Suppressor macrophage treated with lipopolysaccharide for 4 hours (primary cell): ENCODE measurements around the gene CREBBP.
"Not testable (repeated sequence)": the region's sequence is repeated elsewhere in the genome, so short reads cannot be mapped to it uniquely, and the experiment has no call there.

Source experiments
- DNase-seq: peaks from one replicate; pipeline ENCODE4 v3.0.0-alpha.2; 2020

Gene CREBBP

DNA sequence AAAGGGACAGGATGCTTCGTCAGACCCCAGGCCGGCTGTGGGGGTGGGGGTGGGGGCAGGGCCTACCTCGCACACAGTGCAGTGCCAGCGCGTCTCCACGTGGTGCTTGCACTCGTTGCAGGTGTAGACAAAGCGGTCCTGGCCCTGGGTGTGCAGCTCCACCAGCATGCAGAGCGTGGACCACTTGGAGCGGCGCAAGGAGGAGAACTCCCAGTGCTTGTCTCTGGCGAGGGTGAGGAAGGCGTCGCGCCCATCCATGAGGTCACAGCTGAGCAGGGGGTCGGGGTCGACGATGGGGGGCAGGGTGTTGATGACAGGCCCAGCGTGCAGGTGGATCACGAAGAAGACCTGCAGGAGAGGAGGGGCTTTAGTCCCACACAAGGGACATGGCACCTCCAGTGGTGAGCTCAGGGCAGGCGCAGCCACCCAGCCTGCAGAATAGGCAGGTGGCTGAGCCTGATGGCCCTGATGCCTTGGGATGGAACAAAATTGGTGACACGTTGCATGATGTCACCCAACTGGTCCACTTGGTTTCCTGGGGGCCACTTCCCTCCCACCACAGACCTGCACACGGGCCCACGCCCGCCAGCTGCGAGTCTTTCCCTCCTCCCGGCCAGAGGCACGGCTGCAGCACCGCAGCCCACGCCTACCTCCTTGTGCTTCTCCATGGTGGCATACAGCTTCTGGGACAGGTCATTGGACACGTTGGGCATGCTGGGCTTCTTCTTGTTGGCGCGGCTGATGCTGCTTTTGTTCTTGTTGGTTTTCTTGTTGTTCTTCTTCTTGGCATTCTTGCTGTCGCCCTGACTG, 149.2 kb downstream of the CREBBP start:
- no peak for DNase-seq

DNA sequence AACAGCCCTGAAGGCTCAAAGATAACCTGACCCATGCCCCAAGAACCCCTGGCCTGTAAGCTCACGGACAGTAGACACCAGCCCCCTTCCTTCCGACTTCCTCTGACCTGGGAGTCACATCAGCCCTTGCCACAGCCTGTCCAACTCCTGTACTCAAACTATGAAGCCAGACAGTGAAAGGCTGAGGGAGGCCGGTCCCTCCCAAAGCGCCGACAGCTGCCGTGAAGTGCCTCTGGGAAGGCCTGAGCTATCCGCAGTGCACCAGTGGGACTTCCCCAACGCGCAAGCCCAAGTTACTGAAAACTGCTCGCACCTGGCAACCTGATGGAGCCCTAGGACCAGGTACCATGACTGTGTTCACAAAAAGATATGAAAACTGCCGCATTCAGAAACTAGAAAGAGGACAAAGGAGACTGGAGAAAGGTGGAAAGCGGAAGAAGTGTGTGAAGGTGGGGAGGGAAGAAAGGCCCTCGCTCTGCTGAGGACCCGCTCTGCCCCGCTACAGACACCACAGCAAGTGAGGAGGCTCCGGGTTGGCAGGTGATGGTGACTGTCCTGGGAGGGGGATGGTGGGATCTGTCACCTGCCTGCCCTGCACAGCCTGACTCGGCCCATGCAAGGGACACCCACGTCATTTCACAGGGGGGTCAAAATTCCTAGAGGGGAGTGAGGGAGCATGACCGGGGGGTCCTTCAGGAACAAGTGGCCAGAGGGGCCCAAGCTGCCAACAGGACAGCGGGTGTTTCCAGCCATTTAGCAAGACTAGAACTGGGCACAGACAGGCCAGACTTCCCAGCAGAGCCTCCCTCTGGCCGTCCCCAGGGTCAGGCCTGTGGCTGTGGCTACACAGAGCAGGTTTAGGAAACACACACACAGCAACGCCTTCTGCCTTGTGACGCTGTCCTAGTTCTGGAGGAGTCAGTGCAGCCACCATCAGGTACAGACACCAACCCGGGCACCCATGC, 150.1 kb downstream of the CREBBP start:
- DNase-seq: no peak

DNA sequence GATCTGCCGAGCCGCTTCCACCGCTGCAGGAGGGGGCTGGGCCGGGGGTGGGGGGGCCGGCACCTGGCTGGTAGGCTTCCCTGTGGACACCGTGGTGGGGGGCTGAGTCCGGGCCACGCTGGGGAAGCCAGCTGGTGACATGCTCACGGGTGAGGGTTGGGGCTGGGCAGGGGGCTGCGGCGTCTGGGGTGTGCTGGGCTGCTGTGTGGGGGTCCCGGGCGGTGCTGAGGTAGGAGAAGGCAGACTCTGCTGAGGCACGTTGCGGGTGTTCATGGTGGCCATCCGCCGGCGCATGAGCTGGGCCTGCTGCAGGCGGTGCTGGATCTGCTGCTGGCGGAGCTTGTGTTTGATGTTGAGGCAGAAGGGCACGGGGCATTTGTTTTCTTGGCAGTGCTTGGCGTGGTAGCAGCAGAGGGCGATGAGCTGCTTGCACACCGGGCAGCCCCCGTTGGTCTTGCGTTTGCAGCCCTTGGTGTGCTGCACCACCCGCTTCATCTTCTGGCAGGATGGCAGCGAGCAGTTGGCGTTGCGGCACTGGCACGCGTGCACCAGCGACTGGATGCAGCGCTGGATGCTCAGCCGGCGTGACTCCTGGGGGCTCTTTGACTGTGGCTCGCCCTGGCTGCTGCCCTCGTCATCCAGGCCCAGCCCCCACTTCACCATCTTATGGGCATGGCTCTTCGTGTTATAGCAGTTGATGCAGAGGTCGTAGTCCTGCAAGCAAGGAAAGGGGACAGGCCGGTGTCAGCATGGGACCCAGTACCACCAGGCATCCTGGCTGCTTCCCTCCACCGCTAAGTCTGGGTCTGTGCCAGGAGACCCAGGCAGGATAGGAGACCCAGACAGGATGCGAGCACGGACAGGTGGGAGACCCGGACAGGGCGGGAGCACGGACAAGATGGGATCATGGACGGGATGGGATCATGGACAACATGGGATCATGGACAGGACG, 151.1 kb downstream of the CREBBP start:
- DNase-seq: no peak

DNA sequence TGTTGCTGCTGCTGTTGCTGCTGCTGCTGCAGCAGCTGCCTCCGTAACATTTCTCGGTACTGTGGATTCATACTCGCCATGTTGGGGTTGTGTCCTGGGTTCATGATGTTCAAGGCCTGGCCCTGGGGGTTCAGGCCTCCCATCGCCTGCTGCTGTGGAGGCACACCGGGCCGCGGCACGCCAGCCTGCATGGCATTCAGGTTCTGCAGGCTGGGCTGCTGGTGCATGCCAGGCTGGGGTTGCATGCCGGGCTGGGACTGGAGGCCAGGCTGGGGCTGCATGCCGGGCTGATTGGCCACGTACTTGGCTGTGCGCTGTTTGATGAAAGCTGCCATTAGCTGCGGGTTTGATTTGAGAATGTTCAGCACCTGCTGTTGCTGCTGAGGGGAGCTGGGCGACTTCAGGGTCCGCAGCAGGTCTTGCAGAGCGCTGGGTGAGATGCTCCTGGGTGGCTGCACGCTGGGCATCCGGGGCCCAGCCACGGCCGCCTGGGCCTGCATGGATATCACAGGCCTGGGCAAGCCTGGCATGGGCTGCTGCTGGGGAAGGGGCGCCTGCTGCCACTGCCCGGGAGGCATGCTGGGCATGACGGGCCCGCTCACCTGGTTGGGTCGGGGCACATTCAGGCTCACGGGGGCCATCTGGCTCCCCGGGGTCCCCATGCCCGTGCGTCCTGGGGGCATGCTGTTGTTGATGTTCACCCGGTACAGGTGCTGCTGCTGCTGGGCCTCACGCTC, 151.9 kb downstream of the CREBBP start:
- no peak for DNase-seq

DNA sequence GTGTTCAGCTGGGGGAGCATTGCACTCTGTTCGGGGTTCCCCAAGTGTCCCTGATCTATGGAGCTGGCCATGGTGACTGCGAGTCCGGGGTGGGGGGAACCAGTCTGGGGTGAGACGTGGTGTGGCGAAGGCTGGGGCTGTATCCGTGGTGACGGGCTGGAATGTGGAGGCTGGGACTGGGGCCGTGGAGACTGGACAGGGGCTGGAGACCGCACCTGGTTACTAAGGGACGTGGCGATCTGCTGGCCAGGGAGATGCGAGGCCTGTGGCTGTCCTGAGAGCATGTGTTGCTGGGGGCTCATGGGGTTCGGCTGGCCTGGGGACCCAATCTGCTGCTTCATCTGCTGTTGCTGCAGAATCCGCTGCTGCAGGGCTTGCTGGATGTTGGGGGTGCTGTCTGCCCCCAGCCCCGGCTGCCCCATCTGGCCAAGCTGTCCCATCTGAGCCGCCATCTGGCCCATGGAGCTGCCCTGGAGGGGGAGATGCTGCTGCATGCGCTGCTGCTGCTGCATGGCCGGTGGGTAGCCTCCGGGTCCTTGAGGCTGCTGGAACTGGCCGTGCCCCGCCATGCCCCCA, 152.6 kb downstream of the CREBBP start:
- DNase-seq: no peak

DNA sequence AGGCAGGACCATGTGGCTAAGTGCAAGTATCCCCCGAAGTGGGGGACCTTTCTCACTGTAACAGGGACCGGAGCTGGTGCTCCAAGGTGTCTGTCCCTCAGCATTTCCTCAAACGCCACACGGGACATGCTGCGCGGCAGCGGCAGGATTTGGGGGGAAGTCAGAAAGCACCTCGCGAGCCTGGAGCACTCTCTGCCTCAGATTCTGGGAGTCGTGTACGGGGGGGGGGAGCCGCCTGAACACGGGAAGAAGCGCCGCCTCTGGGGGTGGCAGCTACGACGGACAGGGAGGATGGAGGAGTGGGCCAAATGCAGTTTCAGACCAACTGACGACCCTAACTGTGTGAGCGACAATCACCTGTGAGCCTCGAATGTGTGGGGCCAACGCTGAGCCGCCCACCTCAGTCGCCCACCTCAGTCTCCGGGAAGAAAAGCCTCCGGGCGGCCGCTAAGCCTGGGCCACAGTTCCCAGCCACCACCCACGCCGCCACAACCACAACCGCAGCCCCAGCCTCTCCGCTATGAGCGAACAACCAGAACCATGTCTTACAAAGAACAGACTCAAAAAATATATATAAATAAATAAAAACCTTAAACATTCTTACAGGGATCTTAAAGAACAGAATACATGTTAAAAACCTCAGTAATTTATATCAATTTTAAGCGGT, 154.4 kb downstream of the CREBBP start:
- DNase-seq: no peak

DNA sequence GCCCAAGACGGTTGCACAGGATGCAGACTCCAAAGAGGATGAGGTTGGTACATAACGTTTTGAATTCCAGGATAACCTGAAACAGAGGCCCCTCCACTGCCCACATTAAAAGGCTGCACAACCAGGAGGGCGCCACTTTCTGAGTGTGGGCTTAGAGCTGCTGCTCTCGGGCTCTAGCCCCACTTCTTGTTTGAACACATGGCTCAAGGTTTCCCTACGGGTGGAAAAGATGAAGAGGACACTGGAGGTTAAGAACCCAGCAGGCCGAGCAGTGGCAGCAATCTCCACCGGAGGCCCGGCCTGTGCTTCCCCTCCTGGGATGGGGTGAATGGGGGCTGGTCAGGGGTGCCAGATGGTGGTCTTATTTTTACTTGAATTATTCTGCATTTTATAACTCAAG, 155.2 kb downstream of the CREBBP start:
- no peak for DNase-seq

DNA sequence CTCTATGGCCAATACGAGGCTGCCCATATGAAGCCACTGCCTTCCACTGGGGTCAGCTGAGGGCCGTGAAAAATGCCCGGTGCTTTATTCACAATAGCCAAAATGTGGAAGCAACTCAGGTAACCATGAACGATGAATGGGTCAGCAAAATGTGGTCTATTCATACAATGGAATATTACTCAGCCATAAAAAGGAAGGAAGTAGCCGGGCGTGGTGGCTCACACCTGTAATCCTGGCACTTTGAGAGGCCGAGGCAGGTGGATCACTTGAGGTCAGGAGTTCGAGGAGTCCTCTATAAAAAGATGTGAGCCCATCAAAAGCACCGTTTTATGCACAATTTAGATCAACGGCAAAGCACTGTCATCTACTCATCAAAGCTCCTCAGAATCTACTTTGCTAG, 158.0 kb downstream of the CREBBP start:
- no peak for DNase-seq

DNA sequence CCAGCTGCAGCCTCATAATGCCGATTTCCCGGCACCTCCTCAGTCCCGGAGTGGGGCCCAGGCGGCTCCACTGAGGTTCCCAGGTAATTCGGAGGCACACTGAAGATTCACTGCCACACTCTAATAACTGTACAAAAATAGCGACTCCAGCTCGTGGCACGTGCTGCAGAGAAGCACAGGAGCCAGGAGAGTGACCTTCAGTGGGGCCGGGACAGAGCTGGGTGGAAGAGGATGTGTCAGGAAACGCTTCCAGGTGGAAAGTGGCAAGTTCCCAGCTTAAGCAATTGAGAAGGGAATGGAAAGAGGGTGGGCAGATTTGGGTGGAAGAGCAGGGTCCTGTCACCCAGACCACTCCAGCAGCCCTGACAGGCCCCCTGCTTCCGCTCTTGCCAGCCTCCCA, 160.1 kb downstream of the CREBBP start:
- no peak for DNase-seq

DNA sequence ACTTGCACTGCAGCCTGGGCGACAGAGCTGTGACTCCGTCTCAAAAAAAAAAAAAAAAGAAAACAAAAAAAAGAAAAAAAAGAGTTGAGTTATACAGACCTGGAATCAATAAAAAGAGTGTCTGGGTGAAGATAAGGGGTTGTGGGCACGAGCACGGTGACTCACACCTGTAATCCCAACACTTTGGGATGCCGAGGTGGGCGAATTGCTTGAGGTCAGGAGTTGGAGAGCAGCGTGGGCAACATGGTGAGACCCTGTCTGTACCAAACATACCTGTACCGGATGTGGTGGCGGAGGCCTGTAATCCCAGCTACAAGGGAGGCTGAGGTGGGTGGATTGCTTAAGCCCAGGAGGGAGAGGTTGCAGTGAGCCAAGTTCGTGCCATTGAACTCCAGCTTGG, 161.9 kb downstream of the CREBBP start:
- no peak for DNase-seq

DNA sequence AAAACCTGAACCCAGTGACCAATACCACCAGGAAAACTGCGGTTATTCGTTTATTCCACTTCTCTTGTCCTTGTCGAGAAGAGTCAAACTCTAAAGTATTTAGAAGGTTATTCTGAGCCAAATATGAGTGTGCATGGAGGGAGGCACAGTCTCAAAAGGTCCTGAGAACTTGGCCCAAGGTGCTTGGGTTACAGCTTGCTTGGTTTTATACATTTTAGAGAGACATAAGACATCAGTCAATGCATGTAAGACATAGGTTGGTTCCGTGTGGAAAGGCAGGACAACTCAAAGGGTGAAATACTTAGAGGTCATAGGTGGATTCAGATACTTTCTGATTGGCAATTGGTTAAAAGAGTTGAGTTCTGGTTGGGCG, 162.5 kb downstream of the CREBBP start:
- DNase-seq: no peak

DNA sequence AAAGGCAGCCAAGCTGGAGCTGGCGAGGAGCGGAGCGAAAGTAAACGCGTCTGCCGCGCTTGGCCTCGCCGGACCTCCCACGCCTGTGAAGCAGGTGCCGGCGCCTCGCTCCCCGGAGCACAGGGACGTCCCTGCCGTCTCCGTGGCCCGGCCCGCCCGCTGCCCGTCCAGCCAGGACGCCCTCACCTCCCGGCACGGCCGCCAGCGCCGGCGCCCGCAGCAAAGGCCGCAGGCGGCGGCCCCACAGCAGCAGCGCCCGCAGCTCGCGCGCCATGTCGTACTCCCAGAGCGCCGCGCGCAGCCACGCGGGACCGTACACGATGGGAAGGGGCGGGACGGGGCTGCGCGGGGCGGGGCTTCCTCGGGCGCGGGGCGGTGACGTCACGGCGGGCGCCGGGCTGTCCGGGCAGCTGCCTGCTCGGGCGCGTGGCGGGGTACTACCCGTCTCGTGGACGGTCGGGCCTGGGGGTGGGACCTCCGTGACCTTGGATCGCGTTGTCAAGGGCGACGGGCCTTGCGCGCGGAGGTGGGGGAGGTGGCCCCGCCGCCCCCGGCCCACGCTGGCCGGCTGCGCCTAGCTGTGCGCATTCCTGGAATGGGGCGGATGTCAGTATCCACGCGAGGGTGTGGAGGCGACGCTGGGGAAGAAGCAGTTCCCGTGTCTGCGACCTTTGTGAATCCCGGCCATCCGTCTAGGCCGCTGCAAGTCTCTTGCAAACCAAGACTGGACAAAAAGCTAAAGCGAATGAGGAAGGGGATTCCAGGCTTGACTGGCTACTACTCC, 163.1 kb downstream of the CREBBP start, which contains the start of gene TRAP1:
Gene TRAP1, minus strand, starts transcription at position 290 of the 784 bp plus-strand sequence. Its CDS starts 16 bp downstream, at position 274.
- DNase-seq: peak; percentile 96

DNA sequence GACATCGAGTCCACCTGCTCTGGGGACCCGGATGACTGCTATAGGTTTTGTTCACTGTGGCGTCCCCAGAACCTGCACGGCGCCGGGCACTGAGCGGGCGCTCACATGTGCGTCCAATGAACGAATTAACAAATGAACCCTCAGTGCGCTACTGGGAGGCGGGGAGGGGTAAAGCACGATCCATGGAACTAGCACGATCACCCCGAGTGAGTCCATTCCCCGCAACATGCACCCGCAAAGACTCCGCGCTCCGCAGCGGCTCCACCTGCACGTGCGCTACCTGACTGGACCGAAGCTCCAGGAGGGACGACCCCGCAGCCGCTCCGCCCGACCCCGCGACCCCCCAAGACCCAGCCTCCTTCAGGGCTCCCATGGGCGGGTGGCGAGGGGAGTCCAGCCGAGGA, 163.7 kb downstream of the CREBBP start:
- DNase-seq: no peak

DNA sequence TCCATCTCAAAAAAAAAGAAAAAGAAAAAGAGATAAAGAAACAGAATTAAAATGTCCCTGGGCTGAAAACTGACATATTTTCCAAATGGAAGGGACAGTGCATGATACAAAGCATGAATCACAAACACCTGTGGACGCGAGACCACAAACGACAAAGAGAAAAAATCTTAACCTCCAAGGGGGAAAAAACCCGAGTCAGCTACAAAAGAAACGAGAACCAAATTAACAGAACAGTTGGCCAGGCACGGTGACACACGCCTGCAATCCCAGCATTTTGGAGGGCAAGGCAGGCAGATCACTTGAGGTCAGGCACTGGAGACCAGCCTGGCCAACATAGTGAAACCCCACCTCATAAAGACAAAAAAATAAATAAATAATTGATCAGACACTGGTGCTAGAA, 165.1 kb downstream of the CREBBP start:
- no peak for DNase-seq

DNA sequence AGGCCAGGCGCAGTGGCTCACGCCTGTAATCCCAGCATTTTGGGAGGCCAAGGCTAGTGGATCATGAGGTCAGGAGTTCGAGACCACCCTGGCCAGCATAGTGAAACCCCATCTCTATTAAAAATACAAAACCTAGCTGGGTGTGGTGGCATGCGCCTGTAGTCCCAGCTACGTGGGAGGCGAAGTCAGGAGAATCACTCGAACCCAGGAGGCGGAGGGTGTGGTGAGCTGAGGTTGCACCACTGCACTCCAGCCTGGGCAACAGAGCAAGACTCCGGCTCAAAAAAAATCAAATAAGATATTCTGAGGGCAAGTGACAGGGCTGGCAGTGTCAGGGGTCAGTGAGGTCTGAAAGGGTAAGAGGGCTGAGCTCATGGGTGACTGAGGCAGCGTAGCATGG, 166.1 kb downstream of the CREBBP start:
- DNase-seq: not testable (repeated sequence)

DNA sequence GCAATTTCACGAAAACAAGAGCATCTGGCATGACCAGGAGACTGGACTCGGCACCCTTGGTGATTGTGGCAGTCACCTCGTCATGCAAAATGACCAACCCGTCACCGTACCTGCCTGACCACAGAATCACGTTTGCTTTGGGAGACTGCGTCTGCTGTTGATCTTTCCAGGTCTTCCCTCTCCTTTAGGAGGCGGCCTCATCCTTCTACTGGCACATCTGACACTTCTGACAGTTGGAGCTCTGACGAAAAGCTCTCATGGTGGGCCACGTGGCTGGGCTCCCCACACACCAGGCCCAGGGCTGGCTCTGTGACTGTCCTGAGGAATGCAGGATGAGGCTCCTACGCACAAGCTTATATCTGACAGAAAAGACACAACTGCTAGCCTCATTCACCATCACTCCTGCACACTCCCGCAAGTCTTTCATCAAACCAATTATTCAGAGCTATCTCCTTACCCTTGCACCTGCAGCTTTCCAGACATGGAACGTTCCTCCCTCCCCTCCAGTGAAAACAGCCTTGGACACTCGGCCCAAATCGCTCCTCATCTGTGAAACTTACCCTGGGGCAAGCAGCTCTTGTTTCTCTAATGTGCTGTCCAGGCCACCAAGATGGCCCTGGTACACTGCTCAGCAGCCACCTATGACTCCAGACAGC, 166.8 kb downstream of the CREBBP start:
- no peak for DNase-seq

DNA sequence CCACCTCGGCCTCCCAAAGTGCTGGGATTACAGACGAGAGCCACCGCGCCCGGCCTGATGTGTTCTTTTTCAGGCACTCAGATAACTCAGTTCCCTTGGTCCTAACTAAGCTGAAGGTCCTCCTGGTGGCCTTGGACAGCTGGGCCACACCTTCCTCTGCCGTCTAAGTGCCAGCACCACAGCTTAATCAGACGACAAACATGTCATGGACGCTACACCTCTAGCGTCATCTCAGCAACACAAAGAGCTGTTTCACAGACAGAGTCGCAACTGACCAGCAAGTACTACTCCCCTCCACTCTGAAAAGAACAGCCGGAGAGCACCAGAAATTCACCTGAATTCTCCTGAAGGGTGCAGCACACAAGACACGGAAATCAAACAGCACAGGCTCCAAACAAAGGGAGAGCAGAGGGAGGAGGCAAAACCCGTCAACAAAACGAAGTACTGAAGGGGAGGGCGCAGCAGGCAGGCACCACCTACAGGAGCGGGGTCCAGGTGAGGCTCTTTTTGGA, 167.6 kb downstream of the CREBBP start:
- DNase-seq: no peak

DNA sequence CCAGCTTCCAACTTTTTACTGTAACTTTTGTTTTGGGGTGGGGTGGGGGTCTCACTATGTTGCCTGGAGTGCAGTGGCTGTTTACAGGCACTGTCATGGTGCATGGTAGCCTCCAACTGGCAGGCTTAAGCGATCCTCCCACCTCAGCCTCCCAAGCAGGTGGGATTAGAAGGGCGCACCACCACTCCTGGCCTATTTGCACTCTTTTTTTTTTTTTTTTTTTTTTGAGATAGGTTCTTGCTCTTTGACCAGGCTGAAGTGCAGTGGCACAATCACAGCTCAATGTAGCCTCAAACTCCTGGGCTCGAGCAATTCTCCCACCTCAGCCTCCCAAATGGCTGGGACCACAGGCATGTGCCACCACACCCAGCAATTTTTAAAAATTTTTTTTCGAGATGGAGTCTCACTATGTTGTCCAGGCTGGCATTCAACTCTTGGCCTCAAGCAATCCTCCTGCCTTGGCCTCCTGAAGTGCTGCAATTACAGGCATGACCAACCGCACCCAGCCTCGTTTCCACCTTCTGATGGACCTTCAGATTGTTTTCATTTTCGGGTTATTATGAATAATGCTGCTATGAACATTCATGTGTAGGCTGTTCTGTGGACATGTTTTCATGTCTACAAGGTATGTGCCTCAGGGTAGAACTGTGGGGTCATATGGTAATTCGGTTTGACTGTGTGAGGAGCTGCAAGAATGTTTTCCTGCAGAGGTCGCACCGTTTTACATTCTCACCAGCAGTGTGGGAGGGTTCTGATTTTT, 174.1 kb downstream of the CREBBP start:
- no peak for DNase-seq

DNA sequence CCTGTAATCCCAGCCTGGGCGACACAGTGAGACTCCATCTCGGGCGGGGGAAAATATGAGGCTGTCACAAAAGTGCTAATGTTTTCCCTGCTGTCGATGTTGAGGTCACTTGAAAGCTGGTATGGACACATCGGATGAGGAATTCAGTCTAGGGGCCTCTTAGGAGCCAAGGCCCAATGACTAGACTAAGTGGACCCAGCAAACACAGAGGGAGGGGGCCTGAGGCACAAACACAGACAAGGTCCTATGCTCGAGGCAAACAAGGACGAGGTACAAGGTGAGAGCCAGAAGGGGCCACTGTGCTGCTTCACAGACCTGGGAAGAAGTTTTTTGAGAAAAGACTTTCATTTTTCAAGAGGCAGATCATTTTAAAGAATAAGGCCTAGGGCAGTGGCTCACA, 178.4 kb downstream of the CREBBP start:
- DNase-seq: no peak
